CD14-positive monocyte (primary cell): ENCODE measurements around the gene TMPRSS5. TPM values are rescaled to one million over a fixed set of nuclear protein-coding genes. Genes with fewer than 3 reads are reported as not detected.

ENCODE experiments used
- DNase-seq, 3 donors: peaks; one replicate each; pipeline ENCODE4 v3.0.0-alpha.2; 2011 to 2022
- H2AFZ ChIP-seq: 2 replicates; pipeline ENCODE4 v1.6.0; 2012; ENCODE audit warnings: mild to moderate bottlenecking, low read depth, low read length, inconsistent platforms; ENCODE audit not compliant: insufficient read depth, poor library complexity, severe bottlenecking
- H3K27ac ChIP-seq, 2 donors: 1 replicate in 1 of 2; 2 replicates in 1 of 2; pipeline ENCODE4 v1.5.1; 2012 to 2013; ENCODE audit warnings: low read length in 2 of 2, control low read depth in 1 of 2, inconsistent platforms in 1 of 2, low read depth in 1 of 2, mild to moderate bottlenecking in 1 of 2
- H3K27me3 ChIP-seq, 2 donors: one replicate each; pipeline versions ENCODE4 v1.6.0 to v1.6.1; 2011 to 2013; ENCODE audit warnings: low read length in 2 of 2; ENCODE audit not compliant: control insufficient read depth in 2 of 2, insufficient read depth in 2 of 2
- H3K36me3 ChIP-seq, 2 donors: replicated peaks in 1 of 2; 1 replicate in 1 of 2; 2 replicates in 1 of 2; pipeline versions ENCODE4 v1.5.1 to v1.6.1; 2012 to 2013; ENCODE audit warnings: low read length in 2 of 2, control low read depth in 1 of 2, inconsistent platforms in 1 of 2, mild to moderate bottlenecking in 1 of 2; ENCODE audit not compliant: insufficient read depth in 2 of 2, control insufficient read depth in 1 of 2
- H3K4me1 ChIP-seq, 2 donors: 1 replicate in 1 of 2; 2 replicates in 1 of 2; pipeline versions ENCODE4 v1.5.1 to v1.6.1; 2012 to 2013; ENCODE audit warnings: low read length in 2 of 2, control low read depth in 1 of 2, inconsistent platforms in 1 of 2, mild to moderate bottlenecking in 1 of 2, moderate library complexity in 1 of 2; ENCODE audit not compliant: insufficient read depth in 2 of 2, control insufficient read depth in 1 of 2
- H3K4me2 ChIP-seq: replicated peaks from 2 replicates; pipeline ENCODE3; 2012; ENCODE audit warnings: low read length, moderate library complexity, mild to moderate bottlenecking; ENCODE audit not compliant: poor library complexity, severe bottlenecking; ENCODE audit errors: extremely low read depth
- H3K4me3 ChIP-seq, 3 experiments: fragments of 200-600 bp in 1 of 3; sonication (generic) in 1 of 3; replicated peaks in 1 of 3; 1 replicate in 2 of 3; 2 replicates in 1 of 3; pipeline ENCODE4 v1.5.1; 2011 to 2013; ENCODE audit warnings: low read length in 3 of 3, mild to moderate bottlenecking in 3 of 3, control low read depth in 2 of 3, low read depth in 2 of 3, inconsistent platforms in 1 of 3, moderate library complexity in 1 of 3
- H3K79me2 ChIP-seq: 2 replicates; pipeline ENCODE4 v1.6.0; 2012; ENCODE audit warnings: mild to moderate bottlenecking, control low read depth, inconsistent platforms, low read length, moderate library complexity; ENCODE audit not compliant: insufficient read depth
- H3K9ac ChIP-seq: 2 replicates; pipeline ENCODE4 v1.6.0; 2017; ENCODE audit warnings: low read length, mild to moderate bottlenecking; ENCODE audit not compliant: insufficient read depth, poor library complexity, severe bottlenecking
- H3K9me3 ChIP-seq, 2 donors: replicated peaks in 1 of 2; 1 replicate in 1 of 2; 2 replicates in 1 of 2; pipeline versions ENCODE4 v1.5.1 to v1.6.1; 2012 to 2013; ENCODE audit warnings: low read length in 2 of 2, control low read depth in 1 of 2; ENCODE audit not compliant: control insufficient read depth in 1 of 2, insufficient read depth in 1 of 2
- H4K20me1 ChIP-seq: 2 replicates; pipeline ENCODE4 v1.6.0; 2012; ENCODE audit warnings: mild to moderate bottlenecking, low read length, control low read depth, moderate library complexity; ENCODE audit not compliant: insufficient read depth
- H3K27ac Mint-ChIP-seq, 7 donors: one replicate each; pipeline ENCODE4 v1.8.0; 2020; ENCODE audit warnings: mild to moderate bottlenecking in 7 of 7, mixed read lengths in 7 of 7, moderate library complexity in 6 of 7, inconsistent platforms in 2 of 7
- H3K27me3 Mint-ChIP-seq, 3 donors: one replicate each; pipeline ENCODE4 v1.8.0; 2021 to 2022; ENCODE audit warnings: low read depth in 3 of 3, mild to moderate bottlenecking in 3 of 3, mixed read lengths in 3 of 3, moderate library complexity in 3 of 3, inconsistent platforms in 1 of 3
- H3K36me3 Mint-ChIP-seq, 2 donors: one replicate each; pipeline ENCODE4 v1.8.0; 2020; ENCODE audit warnings: mixed read lengths in 2 of 2, inconsistent platforms in 1 of 2, mild to moderate bottlenecking in 1 of 2
- H3K4me1 Mint-ChIP-seq: one replicate; pipeline ENCODE4 v1.8.0; 2020; ENCODE audit warnings: mild to moderate bottlenecking, mixed read lengths
- H3K4me3 Mint-ChIP-seq, 2 donors: one replicate each; pipeline ENCODE4 v1.8.0; 2020; ENCODE audit warnings: mild to moderate bottlenecking in 2 of 2, mixed read lengths in 2 of 2, moderate library complexity in 1 of 2
- H3K9me3 Mint-ChIP-seq, 7 donors: one replicate each; pipeline ENCODE4 v1.8.0; 2020 to 2022; ENCODE audit warnings: mixed read lengths in 7 of 7, mild to moderate bottlenecking in 6 of 7, moderate library complexity in 6 of 7, inconsistent platforms in 2 of 7
- WGBS: methylation state at CpG from one replicate; pipeline ENCODE4 v1.1.5; 2013; ENCODE audit warnings: missing lambda C conversion rate; ENCODE audit not compliant: insufficient coverage; 5-methylcytosine and 5-hydroxymethylcytosine counted together
- intact Hi-C, 2 donors: fragments of 100-400 bp; cut with micrococcal nuclease; formaldehyde crosslinking; loops; one replicate each; pipeline versions ENCODE4 v1.15.0 to v1.15.1; 2023
- polyA plus RNA-seq, 3 donors: library from polyadenylated mRNA; depleted of rRNA in 1 of 3; unstranded in 2 of 3; stranded (reverse) in 1 of 3; fragments of 300-500 nt in 2 of 3; fragments of >200 nt in 1 of 3; fragmentation: Illumina TruSeq in 2 of 3; gene quantifications; 1 replicate in 2 of 3; 2 replicates in 1 of 3; pipeline ENCODE4 v1.2.3, GENCODE V29; 2012 to 2021
- TF ChIP-seq, protein P1 (sequence below): fragments of 200-600 bp; IDR thresholded peaks from one replicate; pipeline ENCODE4 v1.8.0; 2022; ENCODE audit warnings: antibody characterized with exemption, mild to moderate bottlenecking

TMPRSS5 gene
- polyA plus RNA-seq, 3 donors: 0.80 TPM; not detected in 2

DNA sequence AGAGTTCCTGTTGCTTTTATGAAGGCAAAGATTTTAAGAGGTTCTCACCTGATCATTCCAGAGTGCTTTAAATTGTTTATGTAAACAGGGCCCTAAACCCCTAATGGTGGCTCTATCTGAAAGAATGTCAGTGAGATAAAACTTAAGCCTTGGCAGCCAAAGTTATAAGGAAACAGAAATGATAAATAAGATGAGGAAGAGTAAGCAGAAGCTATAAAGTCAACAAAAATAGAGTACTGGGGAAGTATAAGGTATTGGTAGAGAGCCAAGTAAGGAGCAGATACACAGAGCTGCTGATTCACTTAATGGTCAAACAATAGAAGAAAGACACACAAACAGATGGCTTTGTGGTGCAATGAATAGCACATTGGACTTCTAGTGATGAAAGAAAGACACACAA is 37.9 kb downstream of the TMPRSS5 start:
- H2AFZ ChIP-seq: no peak overlapping the region
- H3K27ac ChIP-seq: no peak overlapping the region
- no peak overlapping the region for H3K9ac ChIP-seq

DNA sequence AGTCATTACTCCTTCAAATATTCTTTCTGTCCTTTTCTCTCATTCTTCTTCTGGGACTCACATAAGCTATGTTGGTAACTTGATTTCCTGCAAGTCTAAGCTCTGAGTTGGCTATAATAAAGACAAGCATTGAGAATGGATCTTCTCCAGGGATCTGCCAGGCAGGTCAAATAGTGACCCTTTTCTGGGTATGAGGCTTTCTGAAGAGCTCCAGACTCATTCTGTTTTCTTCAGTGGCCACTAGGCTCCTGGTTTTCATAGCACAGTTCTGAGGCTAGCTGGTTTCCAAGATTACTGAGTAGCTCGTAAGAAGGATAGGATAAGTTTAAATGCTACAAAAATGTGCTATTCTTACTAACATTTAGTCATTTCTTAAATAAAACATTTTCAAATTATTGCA is 38.3 kb downstream of the TMPRSS5 start:
- no peaks in the 10 kb centered on the region for H4K20me1 ChIP-seq
- H3K4me1 Mint-ChIP-seq: no peaks in the 10 kb centered on the region
- H3K9me3 Mint-ChIP-seq: peaks cover 2 to 15% (median 11%) of the 10 kb centered on the region in 7 donors
- no peak overlapping the region for H3K4me3 Mint-ChIP-seq
- no peak overlapping the region for H2AFZ ChIP-seq
- H3K4me1 ChIP-seq: no peaks in the 10 kb centered on the region
- no peak overlapping the region for H3K4me2 ChIP-seq
- DNase-seq: no peak
- no peak overlapping the region for H3K27ac ChIP-seq
- H3K27me3 Mint-ChIP-seq: peaks cover 2 to 7% (median 5%) of the 10 kb centered on the region in 3 donors
- intact Hi-C loops: no loop called here
- H3K9ac ChIP-seq: no peak overlapping the region
- TF ChIP-seq, protein P1, sequence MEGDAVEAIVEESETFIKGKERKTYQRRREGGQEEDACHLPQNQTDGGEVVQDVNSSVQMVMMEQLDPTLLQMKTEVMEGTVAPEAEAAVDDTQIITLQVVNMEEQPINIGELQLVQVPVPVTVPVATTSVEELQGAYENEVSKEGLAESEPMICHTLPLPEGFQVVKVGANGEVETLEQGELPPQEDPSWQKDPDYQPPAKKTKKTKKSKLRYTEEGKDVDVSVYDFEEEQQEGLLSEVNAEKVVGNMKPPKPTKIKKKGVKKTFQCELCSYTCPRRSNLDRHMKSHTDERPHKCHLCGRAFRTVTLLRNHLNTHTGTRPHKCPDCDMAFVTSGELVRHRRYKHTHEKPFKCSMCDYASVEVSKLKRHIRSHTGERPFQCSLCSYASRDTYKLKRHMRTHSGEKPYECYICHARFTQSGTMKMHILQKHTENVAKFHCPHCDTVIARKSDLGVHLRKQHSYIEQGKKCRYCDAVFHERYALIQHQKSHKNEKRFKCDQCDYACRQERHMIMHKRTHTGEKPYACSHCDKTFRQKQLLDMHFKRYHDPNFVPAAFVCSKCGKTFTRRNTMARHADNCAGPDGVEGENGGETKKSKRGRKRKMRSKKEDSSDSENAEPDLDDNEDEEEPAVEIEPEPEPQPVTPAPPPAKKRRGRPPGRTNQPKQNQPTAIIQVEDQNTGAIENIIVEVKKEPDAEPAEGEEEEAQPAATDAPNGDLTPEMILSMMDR: no peak
- H3K36me3 ChIP-seq: no peaks in the 10 kb centered on the region
- H3K9me3 ChIP-seq: peaks cover 3 to 4% of the 10 kb centered on the region in 2 donors
- no peak overlapping the region for H3K4me3 ChIP-seq
- H3K27ac Mint-ChIP-seq: no peak overlapping the region
- peaks cover 0 to 5% of the 10 kb centered on the region in 2 donors for H3K27me3 ChIP-seq
- no CpG with 5 or more reads among the region's 1 CpG for whole genome bisulfite sequencing
- H3K79me2 ChIP-seq: no peaks in the 10 kb centered on the region
- no peaks in the 10 kb centered on the region for H3K36me3 Mint-ChIP-seq

More for the DNA sequence above, 37.9 kb downstream of the TMPRSS5 start:
- Mint-ChIP-seq H3K27me3 (peaks cover 2 to 7% (median 5%) of the 10 kb centered on the region in 3 donors), H3K9me3 (peaks cover 2 to 15% (median 11%) of the 10 kb centered on the region in 7 donors), H3K27ac (no peak overlapping the region), H3K4me1 (no peaks in the 10 kb centered on the region), H3K36me3 (no peaks in the 10 kb centered on the region), H3K4me3 (no peak overlapping the region)
- TF ChIP-seq, protein P1: no peak
- Histone ChIP-seq H3K27me3 (peaks cover 0 to 5% of the 10 kb centered on the region in 2 donors), H3K4me2 (no peak overlapping the region), H4K20me1 (no peaks in the 10 kb centered on the region), H3K79me2 (no peaks in the 10 kb centered on the region), H3K4me1 (no peaks in the 10 kb centered on the region), H3K36me3 (no peaks in the 10 kb centered on the region), H3K9me3 (peaks cover 3 to 4% of the 10 kb centered on the region in 2 donors), H3K4me3 (no peak overlapping the region)
- DNase-seq: no peak
- intact Hi-C loops: no loop called here
